SH-SY5Y (cell line): ENCODE measurements around the gene NIM1K.

Experiments
- GATA2 ChIP-seq: IDR thresholded peaks from 2 replicates; pipeline ENCODE4 v1.6.1; 2011; ENCODE audit warnings: mild to moderate bottlenecking, low read depth, low read length
- GATA3 ChIP-seq: IDR thresholded peaks from 2 replicates; pipeline ENCODE4 v1.6.1; 2011; ENCODE audit warnings: low read depth, mild to moderate bottlenecking, low read length, moderate library complexity

- TF ChIP-seq GATA2: peak; percentile 40; the same call in 1 of the 2 replicates
- TF ChIP-seq GATA3: peak; percentile 47; the same call in 1 of the 2 replicates
These were observed 106.4 kb downstream of the NIM1K start for GRCh38 chr5:43298443-43298842.
